Measurements from ENCODE around the gene CDH13.

The CDH13 gene

DNA sequence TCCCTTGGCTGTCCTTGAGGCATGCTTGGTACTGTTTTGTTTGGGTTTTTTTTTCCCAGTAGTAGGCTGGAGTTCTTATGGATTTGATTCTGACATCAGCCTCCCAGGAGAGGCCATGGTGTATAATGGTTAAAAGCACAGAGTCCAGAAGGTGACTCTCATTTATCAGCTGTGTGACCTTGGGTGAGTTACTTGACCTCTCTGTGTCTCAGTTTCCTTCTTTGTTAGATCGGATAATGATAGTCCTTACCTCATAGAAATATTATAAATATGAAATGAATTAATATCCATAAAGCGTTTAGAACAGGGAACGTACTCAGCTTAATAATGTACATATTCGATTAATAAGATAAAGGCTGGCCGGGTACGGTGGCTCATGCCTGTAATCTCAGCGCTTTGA, 810.3 kb downstream of the CDH13 start:
- H3K4me1 ChIP-seq (ENCODE audit: control insufficient read depth, low read length) = no peaks in the 10 kb centered on the region
- no peaks in the 10 kb centered on the region for H3K36me3 ChIP-seq (ENCODE audit: control insufficient read depth, low read length)
- H3K4me3 ChIP-seq (ENCODE audit: low read length) = no peak overlapping the region
- H3K79me2 ChIP-seq (ENCODE audit: control insufficient read depth, low read length) = no peaks in the 10 kb centered on the region
- no peak overlapping the region for H3K4me2 ChIP-seq (ENCODE audit: low read length)
- TF ChIP-seq, protein P1, sequence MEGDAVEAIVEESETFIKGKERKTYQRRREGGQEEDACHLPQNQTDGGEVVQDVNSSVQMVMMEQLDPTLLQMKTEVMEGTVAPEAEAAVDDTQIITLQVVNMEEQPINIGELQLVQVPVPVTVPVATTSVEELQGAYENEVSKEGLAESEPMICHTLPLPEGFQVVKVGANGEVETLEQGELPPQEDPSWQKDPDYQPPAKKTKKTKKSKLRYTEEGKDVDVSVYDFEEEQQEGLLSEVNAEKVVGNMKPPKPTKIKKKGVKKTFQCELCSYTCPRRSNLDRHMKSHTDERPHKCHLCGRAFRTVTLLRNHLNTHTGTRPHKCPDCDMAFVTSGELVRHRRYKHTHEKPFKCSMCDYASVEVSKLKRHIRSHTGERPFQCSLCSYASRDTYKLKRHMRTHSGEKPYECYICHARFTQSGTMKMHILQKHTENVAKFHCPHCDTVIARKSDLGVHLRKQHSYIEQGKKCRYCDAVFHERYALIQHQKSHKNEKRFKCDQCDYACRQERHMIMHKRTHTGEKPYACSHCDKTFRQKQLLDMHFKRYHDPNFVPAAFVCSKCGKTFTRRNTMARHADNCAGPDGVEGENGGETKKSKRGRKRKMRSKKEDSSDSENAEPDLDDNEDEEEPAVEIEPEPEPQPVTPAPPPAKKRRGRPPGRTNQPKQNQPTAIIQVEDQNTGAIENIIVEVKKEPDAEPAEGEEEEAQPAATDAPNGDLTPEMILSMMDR (IDR thresholded peaks at IDR 0.05; ENCODE audit: low read depth, low read length, poor library complexity, severe bottlenecking) = no peak
- H4K20me1 ChIP-seq (ENCODE audit: control insufficient read depth, insufficient read depth, low read depth, low read length) = no peaks in the 10 kb centered on the region
- no peaks in the 10 kb centered on the region for H3F3A ChIP-seq (ENCODE audit: control insufficient read depth, insufficient read depth)
- H3K9me3 ChIP-seq (ENCODE audit: control insufficient read depth, insufficient read depth, low read length) = no peaks in the 10 kb centered on the region
- H3K27me3 ChIP-seq (ENCODE audit: control insufficient read depth, low read length) = no peaks in the 10 kb centered on the region
- H3K9me2 ChIP-seq (replicated peaks; ENCODE audit: control insufficient read depth, low read length) = no peaks in the 10 kb centered on the region
- no peak overlapping the region for H3K27ac ChIP-seq (ENCODE audit: low read depth, low read length)

DNA sequence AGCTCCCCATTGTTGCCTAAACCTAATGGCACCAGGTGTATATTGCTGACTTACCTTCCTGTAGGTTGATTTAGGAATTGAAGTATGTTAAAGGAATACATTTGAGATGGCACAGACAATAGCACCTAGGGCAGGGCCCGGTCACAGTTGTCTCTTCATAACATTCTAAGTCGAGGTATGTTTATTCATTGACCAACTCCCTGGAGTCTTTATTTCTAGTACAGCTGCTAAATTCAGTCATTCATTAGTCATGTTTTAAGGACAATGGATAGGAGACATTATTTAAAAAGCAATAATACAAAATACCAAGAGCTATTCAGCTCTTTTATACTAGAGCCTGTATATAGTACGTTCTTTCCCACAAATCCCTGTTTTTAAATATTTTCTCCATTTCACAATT, 811.6 kb downstream of the CDH13 start:
- H3K9me3 ChIP-seq (ENCODE audit: control insufficient read depth, insufficient read depth, low read length) = no peaks in the 10 kb centered on the region
- no peaks in the 10 kb centered on the region for H4K20me1 ChIP-seq (ENCODE audit: control insufficient read depth, insufficient read depth, low read depth, low read length)
- H3K4me2 ChIP-seq (ENCODE audit: low read length) = no peak overlapping the region
- H3F3A ChIP-seq (ENCODE audit: control insufficient read depth, insufficient read depth) = no peaks in the 10 kb centered on the region
- no peaks in the 10 kb centered on the region for H3K36me3 ChIP-seq (ENCODE audit: control insufficient read depth, low read length)
- no peaks in the 10 kb centered on the region for H3K9me2 ChIP-seq (replicated peaks; ENCODE audit: control insufficient read depth, low read length)
- no peaks in the 10 kb centered on the region for H3K79me2 ChIP-seq (ENCODE audit: control insufficient read depth, low read length)
- no peak overlapping the region for H3K4me3 ChIP-seq (ENCODE audit: low read length)
- no peaks in the 10 kb centered on the region for H3K4me1 ChIP-seq (ENCODE audit: control insufficient read depth, low read length)
- no peaks in the 10 kb centered on the region for H3K27me3 ChIP-seq (ENCODE audit: control insufficient read depth, low read length)
- H3K27ac ChIP-seq (ENCODE audit: low read depth, low read length) = no peak overlapping the region
- TF ChIP-seq, protein P1 (IDR thresholded peaks at IDR 0.05; ENCODE audit: low read depth, low read length, poor library complexity, severe bottlenecking) = no peak
- TF ChIP-seq EZH2phosphoT487 (IDR thresholded peaks at IDR 0.05; ENCODE audit: borderline replicate concordance, low read length) = no peak

DNA sequence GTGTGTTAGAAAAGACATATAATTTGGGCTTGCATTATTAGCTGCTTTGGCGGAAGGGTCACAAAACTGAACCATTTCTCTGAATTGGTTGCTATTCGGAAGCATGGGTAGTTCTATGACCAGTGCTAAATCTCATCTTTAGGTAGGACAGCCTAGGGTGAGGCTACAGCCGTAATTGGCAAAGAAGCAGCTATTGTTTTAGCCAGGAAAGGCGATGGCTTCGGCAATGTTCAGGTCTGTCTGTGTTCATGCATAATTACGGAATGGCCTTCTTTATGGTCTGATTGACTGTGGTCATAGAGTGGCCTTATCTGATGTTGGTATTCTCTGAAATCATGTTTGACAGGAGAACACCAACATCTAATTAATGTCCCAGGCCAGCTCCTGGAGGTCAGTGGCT, 812.6 kb downstream of the CDH13 start:
- Histone ChIP-seq H3K4me1 (ENCODE audit: control insufficient read depth, low read length) (no peaks in the 10 kb centered on the region), H3K79me2 (ENCODE audit: control insufficient read depth, low read length) (no peaks in the 10 kb centered on the region), H3K4me3 (ENCODE audit: low read length) (no peak overlapping the region), H3F3A (ENCODE audit: control insufficient read depth, insufficient read depth) (no peaks in the 10 kb centered on the region), H3K36me3 (ENCODE audit: control insufficient read depth, low read length) (no peaks in the 10 kb centered on the region), H4K20me1 (ENCODE audit: control insufficient read depth, insufficient read depth, low read depth, low read length) (no peaks in the 10 kb centered on the region), H3K27me3 (ENCODE audit: control insufficient read depth, low read length) (no peaks in the 10 kb centered on the region), H3K4me2 (ENCODE audit: low read length) (no peak overlapping the region), H3K9me2 (replicated peaks; ENCODE audit: control insufficient read depth, low read length) (no peaks in the 10 kb centered on the region), H3K9me3 (ENCODE audit: control insufficient read depth, insufficient read depth, low read length) (no peaks in the 10 kb centered on the region), H3K27ac (ENCODE audit: low read depth, low read length) (no peak overlapping the region)
- TF ChIP-seq, protein P1 (IDR thresholded peaks at IDR 0.05; ENCODE audit: low read depth, low read length, poor library complexity, severe bottlenecking) = no peak
- no peak for TF ChIP-seq EZH2phosphoT487 (IDR thresholded peaks at IDR 0.05; ENCODE audit: borderline replicate concordance, low read length)

DNA sequence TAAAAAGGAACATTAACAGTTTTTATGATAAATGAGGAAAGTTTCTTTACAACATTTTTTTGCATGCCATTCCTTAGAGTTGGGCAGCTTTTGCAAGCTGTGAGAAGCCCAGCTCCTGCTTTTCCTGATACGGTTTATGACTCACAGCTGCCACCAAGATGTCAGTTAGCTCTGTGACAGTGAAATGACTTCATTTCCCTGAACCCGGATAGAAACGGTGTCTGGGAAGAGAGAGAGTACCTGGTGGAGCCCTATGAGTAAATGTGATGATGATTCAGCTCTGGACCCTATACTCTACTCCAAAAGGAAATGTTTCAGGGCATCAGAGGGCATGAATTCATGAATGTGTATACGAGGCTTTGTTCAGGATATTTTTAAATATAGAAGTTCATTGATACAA, 814.7 kb downstream of the CDH13 start:
- Histone ChIP-seq H4K20me1 (ENCODE audit: control insufficient read depth, insufficient read depth, low read depth, low read length) (no peaks in the 10 kb centered on the region), H3K27ac (ENCODE audit: low read depth, low read length) (no peak overlapping the region), H3K27me3 (ENCODE audit: control insufficient read depth, low read length) (no peaks in the 10 kb centered on the region), H3K9me2 (replicated peaks; ENCODE audit: control insufficient read depth, low read length) (no peaks in the 10 kb centered on the region), H3K9me3 (ENCODE audit: control insufficient read depth, insufficient read depth, low read length) (no peaks in the 10 kb centered on the region), H3K79me2 (ENCODE audit: control insufficient read depth, low read length) (no peaks in the 10 kb centered on the region), H3K4me2 (ENCODE audit: low read length) (no peak overlapping the region), H3K4me1 (ENCODE audit: control insufficient read depth, low read length) (no peaks in the 10 kb centered on the region), H3K4me3 (ENCODE audit: low read length) (no peak overlapping the region), H3F3A (ENCODE audit: control insufficient read depth, insufficient read depth) (no peaks in the 10 kb centered on the region), H3K36me3 (ENCODE audit: control insufficient read depth, low read length) (no peaks in the 10 kb centered on the region)
- TF ChIP-seq EZH2phosphoT487 (IDR thresholded peaks at IDR 0.05; ENCODE audit: borderline replicate concordance, low read length) = no peak
- TF ChIP-seq, protein P1 (IDR thresholded peaks at IDR 0.05; ENCODE audit: low read depth, low read length, poor library complexity, severe bottlenecking) = no peak

Data from DOHH2 (cell line).